ENCODE results near the gene ITGAE. TPM values are rescaled to one million over a fixed set of nuclear protein-coding genes. Genes with fewer than 3 reads are reported as not detected.

ITGAE gene
- total and polyA plus RNA-seq, 2 experiments from 2014 or later: 11.7 to 44.9 TPM

GRCh38 chr17:3794557-3795389 is 6.2 kb downstream of the ITGAE start:
- Histone ChIP-seq H3K4me1 (ENCODE audit: insufficient read depth) (no peaks in the 10 kb centered on the region), H3K27me3 (ENCODE audit: insufficient read depth) (no peaks in the 10 kb centered on the region), H3K4me3 (no peak overlapping the region), H2AFZ (peak overlapping the region; percentile 23; the same call in 1 of the 2 replicates), H3K36me3 (ENCODE audit: insufficient read depth) (no peaks in the 10 kb centered on the region), H3K27ac (ENCODE audit: low read depth) (no peak overlapping the region), H3F3A (replicated peaks; ENCODE audit: low read depth) (no peaks in the 10 kb centered on the region), H3K4me2 (no peak overlapping the region), H3K79me2 (replicated peaks; ENCODE audit: insufficient read depth) (no peaks in the 10 kb centered on the region), H3K9me2 (ENCODE audit: insufficient read depth) (no peaks in the 10 kb centered on the region), H4K20me1 (replicated peaks; ENCODE audit: insufficient read depth) (no peaks in the 10 kb centered on the region)
- no peak for DNase-seq (ENCODE audit: low spot score)
- Mint-ChIP-seq H3K36me3 (ENCODE audit: low read depth) (no peaks in the 10 kb centered on the region; the same call in 2 of the 3 replicates), H3K9me3 (no peaks in the 10 kb centered on the region), H3K4me3 (no peak overlapping the region), H3K27ac (peak overlapping the region; percentile 61), H3K27me3 (ENCODE audit: insufficient read depth, low read depth, poor library complexity) (peaks cover 7% of the 10 kb centered on the region), H3K4me1 (peaks cover 7% of the 10 kb centered on the region; the same call in 2 of the 3 replicates)
- ATAC-seq: peak; percentile 60
- TF ChIP-seq REST (IDR thresholded peaks at IDR 0.05; ENCODE audit: unreplicated experiment) (no peak), ZNF114 (CRISPR knock-in tag; IDR thresholded peaks at IDR 0.05) (no peak), ETS1 (IDR thresholded peaks at IDR 0.05) (no peak), ZNF331 (CRISPR knock-in tag; IDR thresholded peaks at IDR 0.05; ENCODE audit: low read depth) (no peak), EZH2 (IDR thresholded peaks at IDR 0.05; ENCODE audit: low read depth, unreplicated experiment) (no peak), EZH2phosphoT487 (IDR thresholded peaks at IDR 0.05; ENCODE audit: unreplicated experiment) (no peak), NANOG (IDR thresholded peaks at IDR 0.05; ENCODE audit: borderline replicate concordance) (no peak), CTCF (conservative IDR thresholded peaks at IDR 0.05; ENCODE audit: low read depth in 2 of 2) (no peak), JUNB (IDR thresholded peaks at IDR 0.05; ENCODE audit: unreplicated experiment) (no peak), ZNF462 (CRISPR knock-in tag; IDR thresholded peaks at IDR 0.05) (no peak)

Data from GM23338 (cell line).